Peyer's patch (tissue), 4 donors: ENCODE results near the gene GPHB5. TPM values are rescaled to one million over a fixed set of nuclear protein-coding genes. Genes with fewer than 3 reads are reported as not detected.

Experiments
- DNase-seq, 3 donors: peaks; one replicate each; pipeline ENCODE4 v3.0.0-alpha.2; 2017 to 2019
- H3K27ac ChIP-seq, 4 donors: fragments of 200-600 bp; sonication (generic); one replicate each; pipeline ENCODE4 v1.5.1; 2016 to 2019
- H3K27me3 ChIP-seq, 2 donors: fragments of 200-600 bp; sonication (generic); one replicate each; pipeline ENCODE4 v1.5.1; 2019
- H3K36me3 ChIP-seq, 3 donors: fragments of 200-600 bp; sonication (generic); one replicate each; pipeline ENCODE4 v1.5.1; 2016 to 2019
- H3K4me1 ChIP-seq, 4 donors: fragments of 200-600 bp; sonication (generic); one replicate each; pipeline ENCODE4 v1.5.1; 2016 to 2019
- H3K4me3 ChIP-seq, 4 donors: fragments of 200-600 bp; sonication (generic); 1 replicate in 3 of 4; 2 replicates in 1 of 4; pipeline ENCODE4 v1.5.1; 2016 to 2019; ENCODE audit warnings: mild to moderate bottlenecking in 1 of 4
- H3K9me3 ChIP-seq, 4 donors: fragments of 200-600 bp; sonication (generic); one replicate each; pipeline ENCODE4 v1.5.1; 2016 to 2019; ENCODE audit warnings: mild to moderate bottlenecking in 1 of 4
- CTCF ChIP-seq, 6 experiments: fragments of 450-650 bp in 4 of 6; fragments of 200-600 bp in 2 of 6; sonication (generic) in 1 of 6; IDR thresholded peaks; one replicate each; pipeline ENCODE4 v1.5.1; 2017 to 2019; ENCODE audit warnings: antibody characterized with exemption in 6 of 6, mild to moderate bottlenecking in 3 of 6, moderate library complexity in 1 of 6
- POLR2A ChIP-seq, 2 donors: fragments of 450-650 bp; IDR thresholded peaks; one replicate each; pipeline ENCODE4 v1.5.1; 2017; ENCODE audit warnings: antibody characterized with exemption in 2 of 2, mild to moderate bottlenecking in 2 of 2, moderate library complexity in 2 of 2
- total RNA-seq, 4 donors: library from RNA; depleted of rRNA; stranded (reverse); fragments of >200 nt; gene quantifications; one replicate each; pipeline ENCODE4 v1.1.0, GENCODE V29; 2016

The GPHB5 gene
- total RNA-seq, 4 donors from 2014 or later: not detected

GRCh38 chr14:63276016-63276415 is 42.7 kb downstream of the GPHB5 start:
- no peaks in the 10 kb centered on the region for H3K36me3 ChIP-seq
- no peak for TF ChIP-seq POLR2A (IDR thresholded peaks at IDR 0.05)
- no peak for TF ChIP-seq CTCF (IDR thresholded peaks at IDR 0.05)
- no peaks in the 10 kb centered on the region for H3K4me1 ChIP-seq
- DNase-seq: no peak
- no peaks in the 10 kb centered on the region for H3K9me3 ChIP-seq
- no peak overlapping the region for H3K4me3 ChIP-seq
- no peaks in the 10 kb centered on the region for H3K27me3 ChIP-seq
- no peak overlapping the region for H3K27ac ChIP-seq

GRCh38 chr14:63275611-63276010 is 43.1 kb downstream of the GPHB5 start:
- H3K4me3 ChIP-seq: no peak overlapping the region
- H3K4me1 ChIP-seq: no peaks in the 10 kb centered on the region
- no peaks in the 10 kb centered on the region for H3K36me3 ChIP-seq
- no peaks in the 10 kb centered on the region for H3K9me3 ChIP-seq
- no peak overlapping the region for H3K27ac ChIP-seq
- no peak for DNase-seq
- H3K27me3 ChIP-seq: no peaks in the 10 kb centered on the region
- TF ChIP-seq CTCF (IDR thresholded peaks at IDR 0.05) (no peak), POLR2A (IDR thresholded peaks at IDR 0.05) (no peak)

GRCh38 chr14:63273717-63274655 is 44.7 kb downstream of the GPHB5 start:
- no peaks in the 10 kb centered on the region for H3K9me3 ChIP-seq
- no peak overlapping the region for H3K27ac ChIP-seq
- no peak for TF ChIP-seq POLR2A (IDR thresholded peaks at IDR 0.05)
- no peaks in the 10 kb centered on the region for H3K27me3 ChIP-seq
- no peak for DNase-seq
- no peak overlapping the region for H3K4me3 ChIP-seq
- H3K4me1 ChIP-seq: no peaks in the 10 kb centered on the region
- H3K36me3 ChIP-seq: no peaks in the 10 kb centered on the region

- TF ChIP-seq CTCF (IDR thresholded peaks at IDR 0.05) (no peak), POLR2A (IDR thresholded peaks at IDR 0.05) (no peak)
- no peaks in the 10 kb centered on the region for H3K9me3 ChIP-seq
- no peak overlapping the region for H3K4me3 ChIP-seq
- no peak for DNase-seq
- H3K27me3 ChIP-seq: no peaks in the 10 kb centered on the region
- H3K4me1 ChIP-seq: no peaks in the 10 kb centered on the region
- H3K27ac ChIP-seq: no peak overlapping the region
- H3K36me3 ChIP-seq: no peaks in the 10 kb centered on the region
Observed at GRCh38 chr14:63273129-63273528, 45.6 kb downstream of the GPHB5 start.

GRCh38 chr14:63269561-63270225 is 49.0 kb downstream of the GPHB5 start:
- Histone ChIP-seq H3K27me3 (no peaks in the 10 kb centered on the region), H3K27ac (no peak overlapping the region), H3K36me3 (no peaks in the 10 kb centered on the region), H3K9me3 (no peaks in the 10 kb centered on the region), H3K4me3 (no peak overlapping the region), H3K4me1 (no peaks in the 10 kb centered on the region)
- DNase-seq: no peak
- TF ChIP-seq POLR2A (IDR thresholded peaks at IDR 0.05) (no peak), CTCF (IDR thresholded peaks at IDR 0.05) (no peak)

GRCh38 chr14:63268771-63269170 is 50.0 kb downstream of the GPHB5 start:
- Histone ChIP-seq H3K27ac (no peak overlapping the region), H3K9me3 (no peaks in the 10 kb centered on the region), H3K4me3 (no peak overlapping the region), H3K4me1 (no peaks in the 10 kb centered on the region), H3K36me3 (no peaks in the 10 kb centered on the region), H3K27me3 (no peaks in the 10 kb centered on the region)
- no peak for TF ChIP-seq CTCF (IDR thresholded peaks at IDR 0.05)
- no peak for TF ChIP-seq POLR2A (IDR thresholded peaks at IDR 0.05)
- no peak for DNase-seq
